AG04449 (cell line): ENCODE results near the gene MRPS30.

Experiments used
- CTCF ChIA-PET: fragments of 350-600 bp; formaldehyde crosslinking; extraction: SDS; loops from one replicate; lab custom pipeline; 2021; ENCODE audit warnings: antibody characterized with exemption; lab: Yijun Ruan, JAX
- POLR2A ChIA-PET: fragments of 400-600, 350-600 bp; formaldehyde crosslinking; extraction: SDS; loops from one replicate; lab custom pipeline; 2020; ENCODE audit warnings: antibody characterized with exemption, inconsistent platforms; lab: Yijun Ruan, JAX
- DNase-seq: peaks from one replicate; pipeline ENCODE4 v3.0.0-alpha.2; 2010; ENCODE audit warnings: low read depth, low spot score
- H3K4me3 ChIP-seq: 2 replicates; pipeline ENCODE4 v1.5.1; 2011; ENCODE audit warnings: low read depth, mild to moderate bottlenecking, control low read depth, low read length
- TF ChIP-seq, protein P1 (sequence below): IDR thresholded peaks from one replicate; pipeline ENCODE4 v1.5.1; 2011; ENCODE audit warnings: mild to moderate bottlenecking, moderate library complexity, low read length, control low read depth, inconsistent platforms; ENCODE audit not compliant: insufficient read depth; ENCODE audit errors: missing control alignments

MRPS30 gene

DNA sequence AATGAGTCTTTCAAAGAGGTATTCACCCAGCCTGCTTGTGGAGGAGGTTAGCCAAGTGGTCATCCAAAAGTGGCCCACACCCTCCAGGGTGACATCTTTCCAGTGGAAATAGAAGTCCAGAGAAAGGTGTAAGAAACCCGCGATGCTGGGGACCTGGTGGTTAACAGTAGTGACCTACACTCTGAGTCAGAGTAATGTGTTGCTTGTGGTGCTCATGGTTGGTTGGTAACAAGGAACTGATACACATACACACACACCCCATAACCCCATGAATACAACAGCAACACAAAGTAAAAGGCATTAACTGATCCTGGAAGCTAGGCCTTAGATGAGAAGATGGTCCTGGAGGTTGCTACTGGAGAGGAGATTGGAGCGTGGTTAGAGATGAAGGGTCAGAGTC is 26.9 kb downstream of the MRPS30 start:
- CTCF ChIA-PET, result no interaction called here
- TF ChIP-seq, protein P1, sequence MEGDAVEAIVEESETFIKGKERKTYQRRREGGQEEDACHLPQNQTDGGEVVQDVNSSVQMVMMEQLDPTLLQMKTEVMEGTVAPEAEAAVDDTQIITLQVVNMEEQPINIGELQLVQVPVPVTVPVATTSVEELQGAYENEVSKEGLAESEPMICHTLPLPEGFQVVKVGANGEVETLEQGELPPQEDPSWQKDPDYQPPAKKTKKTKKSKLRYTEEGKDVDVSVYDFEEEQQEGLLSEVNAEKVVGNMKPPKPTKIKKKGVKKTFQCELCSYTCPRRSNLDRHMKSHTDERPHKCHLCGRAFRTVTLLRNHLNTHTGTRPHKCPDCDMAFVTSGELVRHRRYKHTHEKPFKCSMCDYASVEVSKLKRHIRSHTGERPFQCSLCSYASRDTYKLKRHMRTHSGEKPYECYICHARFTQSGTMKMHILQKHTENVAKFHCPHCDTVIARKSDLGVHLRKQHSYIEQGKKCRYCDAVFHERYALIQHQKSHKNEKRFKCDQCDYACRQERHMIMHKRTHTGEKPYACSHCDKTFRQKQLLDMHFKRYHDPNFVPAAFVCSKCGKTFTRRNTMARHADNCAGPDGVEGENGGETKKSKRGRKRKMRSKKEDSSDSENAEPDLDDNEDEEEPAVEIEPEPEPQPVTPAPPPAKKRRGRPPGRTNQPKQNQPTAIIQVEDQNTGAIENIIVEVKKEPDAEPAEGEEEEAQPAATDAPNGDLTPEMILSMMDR, result no peak
- POLR2A ChIA-PET, result no interaction called here
- no peak for DNase-seq
- H3K4me3 ChIP-seq, result no peak overlapping the region

GRCh38 chr5:44839018-44839681 is 30.4 kb downstream of the MRPS30 start:
- TF ChIP-seq, protein P1, result no peak
- CTCF ChIA-PET, result no interaction called here
- no peak overlapping the region for H3K4me3 ChIP-seq
- POLR2A ChIA-PET, result no interaction called here
- no peak for DNase-seq

DNA sequence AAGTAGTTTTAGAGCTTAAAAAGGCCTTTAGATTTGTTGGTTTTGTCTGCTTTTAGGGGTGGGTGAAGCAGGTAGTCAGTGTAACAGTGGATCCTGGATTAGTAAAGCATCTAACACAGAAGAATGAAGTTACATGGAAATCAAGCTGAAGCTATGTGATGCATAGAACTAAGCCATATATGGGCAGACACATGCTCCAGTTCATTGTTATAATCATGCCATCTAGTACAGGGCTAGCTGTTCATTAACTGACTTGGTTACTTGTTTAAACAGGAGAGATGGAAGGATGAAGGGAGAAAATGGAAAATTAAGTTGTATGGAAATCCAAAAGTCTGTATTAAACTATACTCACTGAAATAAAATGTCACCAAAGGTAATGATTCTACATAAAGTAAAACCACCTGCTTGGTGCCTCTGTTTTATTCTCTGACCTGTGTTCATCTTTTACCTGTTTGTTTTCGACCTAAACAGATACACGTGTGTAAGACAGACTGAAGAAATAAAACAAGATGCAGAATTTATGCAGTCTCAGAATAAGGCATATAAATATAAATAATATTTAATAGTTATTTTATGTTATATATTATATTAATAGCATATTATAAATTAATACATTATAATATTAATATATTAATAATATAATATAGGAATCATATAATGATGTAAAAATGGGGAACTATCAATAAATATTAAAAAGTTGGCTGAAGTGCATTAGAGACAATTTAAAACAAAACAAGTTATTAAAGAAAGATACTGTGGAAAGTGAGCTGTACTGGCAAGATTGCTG is 33.9 kb downstream of the MRPS30 start:
- DNase-seq, result no peak
- TF ChIP-seq, protein P1, result no peak
- CTCF ChIA-PET, result no interaction called here

GRCh38 chr5:44844744-44845143 is 36.0 kb downstream of the MRPS30 start:
- POLR2A ChIA-PET, result no interaction called here
- H3K4me3 ChIP-seq, result no peak overlapping the region
- DNase-seq, result no peak
- TF ChIP-seq, protein P1, result no peak
- CTCF ChIA-PET, result no interaction called here

More for the DNA sequence above, 33.9 kb downstream of the MRPS30 start:
- H3K4me3 ChIP-seq, result no peak overlapping the region
- POLR2A ChIA-PET, result no interaction called here

GRCh38 chr5:44845777-44846176 is 37.0 kb downstream of the MRPS30 start:
- ChIA-PET CTCF (no interaction called here), POLR2A (no interaction called here)
- no peak overlapping the region for H3K4me3 ChIP-seq
- TF ChIP-seq, protein P1, result no peak
- DNase-seq, result no peak

- POLR2A ChIA-PET, result no interaction called here
- DNase-seq, result no peak
- TF ChIP-seq, protein P1, result no peak
- H3K4me3 ChIP-seq, result no peak overlapping the region
- CTCF ChIA-PET, result no interaction called here
Observed at GRCh38 chr5:44847206-44847852, 38.6 kb downstream of the MRPS30 start.
